ENCODE measurements around the gene FAF1. TPM values are rescaled to one million over a fixed set of nuclear protein-coding genes. Genes with fewer than 3 reads are reported as not detected.

Gene FAF1
- total and polyA plus RNA-seq, 2 of the 8 experiments (the other 6 are each of a cell fraction or from before 2014, with no cell fraction given): 10.8 to 65.9 TPM

DNA sequence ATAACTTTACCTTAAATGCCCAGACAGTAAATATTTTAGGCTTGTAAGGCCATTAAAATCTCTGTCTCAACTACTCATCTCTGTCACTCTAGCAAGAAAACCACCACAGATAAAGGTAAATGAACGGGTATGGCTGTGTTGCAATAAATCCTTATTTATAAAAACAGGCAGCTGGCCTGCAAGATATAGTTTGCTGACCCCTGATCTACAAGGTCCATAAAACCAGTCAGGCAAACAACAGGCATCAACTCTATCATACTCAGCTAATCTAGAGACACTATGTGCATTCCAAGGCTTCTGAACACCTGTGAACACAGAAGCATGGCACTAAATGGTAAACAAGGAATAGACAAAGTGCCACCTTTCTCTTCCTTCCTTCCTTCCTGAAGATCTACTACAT is 9.7 kb downstream of the FAF1 start:
- Histone ChIP-seq H3K23ac (ENCODE audit: insufficient read length) (no peak overlapping the region), H4K5ac (ENCODE audit: insufficient read length, low read depth, low read length) (no peak overlapping the region), H3K4ac (replicated peaks; ENCODE audit: insufficient read length, low read depth, low read length) (no peak overlapping the region), H4K91ac (replicated peaks; ENCODE audit: insufficient read length, low read length) (no peak overlapping the region), H3K4me1 (replicated peaks in 1 of 4; ENCODE audit: control insufficient read depth in 3 of 4, insufficient read depth in 4 of 4, low read length in 3 of 4) (no peaks in the 10 kb centered on the region), H3K23me2 (ENCODE audit: low read depth, low read length) (no peaks in the 10 kb centered on the region), H3K14ac (ENCODE audit: insufficient read length) (no peak overlapping the region), H3K4me3 (ENCODE audit: extremely low read depth in 1 of 4, insufficient read depth in 2 of 4, low read depth in 3 of 4, low read length in 4 of 4) (no peak overlapping the region), H4K20me1 (replicated peaks in 1 of 2; ENCODE audit: control insufficient read depth in 1 of 2, insufficient read depth in 2 of 2, low read length in 2 of 2) (peaks cover 2 to 6% of the 10 kb centered on the region in 2 experiments), H3K56ac (replicated peaks; ENCODE audit: insufficient read length, low read depth, low read length) (no peak overlapping the region), H3K79me1 (ENCODE audit: low read depth, low read length) (peaks cover 8% of the 10 kb centered on the region; the same call in 1 of the 2 replicates), H2AFZ (ENCODE audit: low read length) (no peak overlapping the region), H3K79me2 (ENCODE audit: control insufficient read depth in 1 of 2, insufficient read depth in 2 of 2, low read length in 2 of 2) (peaks cover 0 to 75% of the 10 kb centered on the region in 2 experiments; a peak in 3 of 4 replicates), H3K27ac (ENCODE audit: low read depth, low read length) (no peak overlapping the region), H3K9ac (replicated peaks in 1 of 4; ENCODE audit: extremely low read depth in 1 of 4, low read depth in 3 of 4, low read length in 3 of 4) (no peak overlapping the region), H2BK12ac (ENCODE audit: low read depth, low read length) (no peak overlapping the region), H2BK5ac (ENCODE audit: low read depth, low read length) (no peak overlapping the region), H2BK20ac (ENCODE audit: low read length) (no peak overlapping the region), H3K27me3 (replicated peaks in 1 of 4; ENCODE audit: control insufficient read depth in 3 of 4, extremely low read depth in 1 of 4, insufficient read depth in 3 of 4, low read length in 3 of 4) (peaks cover 0 to 1% (median 0%) of the 10 kb centered on the region in 4 experiments; a peak in 1 of 7 replicates), H3K18ac (ENCODE audit: extremely low read depth, low read length) (no peak overlapping the region), H2AK5ac (ENCODE audit: low read depth, low read length) (no peak overlapping the region), H4K8ac (ENCODE audit: extremely low read depth, insufficient read depth, low read length) (no peak overlapping the region), H3K9me3 (ENCODE audit: insufficient read depth in 2 of 2, low read depth in 1 of 2, low read length in 1 of 2) (peaks cover 0 to 5% of the 10 kb centered on the region in 2 experiments; a peak in 1 of 4 replicates), H3K4me2 (ENCODE audit: insufficient read depth in 1 of 2, low read depth in 2 of 2, low read length in 2 of 2) (no peak overlapping the region), H2BK120ac (replicated peaks; ENCODE audit: low read depth, low read length) (no peak overlapping the region), H2BK15ac (ENCODE audit: low read length) (no peak overlapping the region), H3K36me3 (ENCODE audit: control insufficient read depth in 2 of 4, insufficient read depth in 4 of 4, low read length in 3 of 4) (no peaks in the 10 kb centered on the region)
- FAIRE-seq (no peak), DNase-seq (ENCODE audit: low read depth in 1 of 2, low spot score in 2 of 2) (no peak)
- POLR2A ChIA-PET (ENCODE audit: partially characterized antibody): no interaction called here
- WGBS, 2 experiments (ENCODE audit: extremely low coverage in 1 of 2, insufficient coverage in 1 of 2, insufficient read length in 1 of 2, insufficient replicate concordance in 2 of 2, low coverage in 1 of 2, low lambda C conversion rate in 2 of 2, missing lambda C conversion rate in 1 of 2): 92% methylated on average over 1 of the region's 1 CpG; no CpG with 5 or more reads in 1 of the 2 experiments
- CTCF ChIA-PET (ENCODE audit: partially characterized antibody): interaction anchor here (1.1 to 1.9 kb wide), 3 partner anchors 11 to 20 kb away, joined by 3 to 6 read pairs (median 5); partner anchors contain the start of gene CDKN2C
- no peak for TF ChIP-seq SIN3A (conservative IDR thresholded peaks at IDR 0.05 in 1 of 2, IDR thresholded peaks at IDR 0.05 in 1 of 2; ENCODE audit: low read depth in 1 of 2, low read length in 2 of 2)
- no peak for TF ChIP-seq EZH2 (IDR thresholded peaks at IDR 0.05; ENCODE audit: low read depth, low read length, severe bottlenecking)
- TF ChIP-seq EP300 (IDR thresholded peaks at IDR 0.05; ENCODE audit: borderline replicate concordance in 1 of 2, low read depth in 2 of 2, low read length in 2 of 2): no peak
- no peak for TF ChIP-seq USF2 (IDR thresholded peaks at IDR 0.05; ENCODE audit: low read length)
- TF ChIP-seq RBBP5 (IDR thresholded peaks at IDR 0.05; ENCODE audit: borderline replicate concordance, low read depth, low read length): no peak
- TF ChIP-seq POLR2AphosphoS5 (IDR thresholded peaks at IDR 0.05; ENCODE audit: low read depth, low read length): no peak
- TF ChIP-seq GTF2F1 (IDR thresholded peaks at IDR 0.05; ENCODE audit: borderline replicate concordance, low read depth, low read length): no peak
- no peak for TF ChIP-seq TEAD4 (IDR thresholded peaks at IDR 0.05; ENCODE audit: low read depth, low read length)
- no peak for TF ChIP-seq POU5F1 (IDR thresholded peaks at IDR 0.05; ENCODE audit: low read depth, low read length)
- TF ChIP-seq TBP (IDR thresholded peaks at IDR 0.05; ENCODE audit: low read depth, low read length): no peak
- TF ChIP-seq BCL11A (IDR thresholded peaks at IDR 0.05; ENCODE audit: low read depth in 2 of 2, low read length in 2 of 2): no peak
- no peak for TF ChIP-seq POLR2A (IDR thresholded peaks at IDR 0.05; ENCODE audit: control extremely low read depth in 1 of 2, low read depth in 2 of 2, low read length in 2 of 2)
- no peak for TF ChIP-seq SP2 (IDR thresholded peaks at IDR 0.05; ENCODE audit: low read length)

Measured in H1 (cell line).